ENCODE data around the gene HDAC7. TPM values are rescaled to one million over a fixed set of nuclear protein-coding genes. Genes with fewer than 3 reads are reported as not detected.

HDAC7 gene
- total RNA-seq, 6 experiments from 2014 or later = 104 to 120 (median 108) TPM

DNA sequence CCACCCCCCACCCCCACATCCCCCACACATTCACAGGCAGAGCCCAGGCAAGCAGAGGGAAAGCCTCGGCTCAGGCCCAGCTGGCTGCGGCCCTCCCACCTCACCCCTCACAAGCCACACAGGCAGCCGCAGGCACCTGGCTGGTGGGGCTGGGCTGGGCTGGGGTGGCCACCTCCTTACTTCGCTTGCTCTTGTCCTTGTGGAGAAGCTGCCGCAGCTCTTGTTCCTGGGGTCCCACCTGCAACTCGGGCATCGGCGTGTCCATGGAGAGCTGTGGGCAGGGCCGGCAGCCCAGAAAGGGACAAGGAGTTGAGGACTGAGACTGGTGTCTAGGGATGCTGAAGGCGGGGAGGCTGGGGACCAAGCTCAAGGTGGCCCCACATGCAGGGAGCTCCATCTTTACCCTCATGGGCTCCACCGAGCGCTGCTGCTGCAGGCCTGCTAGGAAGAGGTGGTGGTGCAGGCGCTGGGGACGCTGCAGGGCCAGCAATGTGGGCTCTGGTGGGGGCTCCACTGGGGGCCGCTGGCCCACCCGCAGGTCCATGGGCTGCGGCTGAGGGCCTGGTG is 21.2 kb downstream of the HDAC7 start:
- no peak for DNase-seq
- H3K4me3 Mint-ChIP-seq = no peak overlapping the region
- H3K36me3 Mint-ChIP-seq (ENCODE audit: low read depth) = 0 out of 2 replicates have a peak, but pooled peaks cover 11% of the 10 kb centered on the region

DNA sequence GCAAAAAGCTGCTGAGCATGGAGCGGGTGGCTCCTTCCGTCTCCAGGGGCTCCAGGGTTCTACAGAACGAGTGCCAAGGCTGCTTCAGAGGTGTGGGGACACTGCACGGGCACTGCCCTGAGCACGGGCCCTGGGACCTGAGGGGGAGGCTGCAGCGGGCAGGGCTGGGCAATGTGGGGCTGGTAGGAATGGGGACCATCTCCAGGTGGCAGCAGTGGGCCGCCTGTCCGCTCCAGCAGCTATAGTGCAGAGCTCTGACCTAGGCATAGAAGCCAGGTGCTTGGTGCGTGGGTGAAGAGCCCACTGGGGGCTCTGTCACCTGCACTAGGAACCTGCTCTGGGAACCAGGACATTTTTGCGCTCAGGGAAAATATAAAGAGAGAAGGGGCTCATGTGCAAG is 22.3 kb downstream of the HDAC7 start:
- Mint-ChIP-seq H3K4me1 (ENCODE audit: low read depth) (peaks cover 31% of the 10 kb centered on the region), H3K9me3 (no peaks in the 10 kb centered on the region), H3K27ac (no peak overlapping the region), H3K4me3 (no peak overlapping the region), H3K27me3 (ENCODE audit: insufficient read depth) (peaks cover 5% of the 10 kb centered on the region), H3K36me3 (ENCODE audit: low read depth) (peaks cover 15% of the 10 kb centered on the region)
- DNase-seq = no peak
- TF ChIP-seq, protein P1, sequence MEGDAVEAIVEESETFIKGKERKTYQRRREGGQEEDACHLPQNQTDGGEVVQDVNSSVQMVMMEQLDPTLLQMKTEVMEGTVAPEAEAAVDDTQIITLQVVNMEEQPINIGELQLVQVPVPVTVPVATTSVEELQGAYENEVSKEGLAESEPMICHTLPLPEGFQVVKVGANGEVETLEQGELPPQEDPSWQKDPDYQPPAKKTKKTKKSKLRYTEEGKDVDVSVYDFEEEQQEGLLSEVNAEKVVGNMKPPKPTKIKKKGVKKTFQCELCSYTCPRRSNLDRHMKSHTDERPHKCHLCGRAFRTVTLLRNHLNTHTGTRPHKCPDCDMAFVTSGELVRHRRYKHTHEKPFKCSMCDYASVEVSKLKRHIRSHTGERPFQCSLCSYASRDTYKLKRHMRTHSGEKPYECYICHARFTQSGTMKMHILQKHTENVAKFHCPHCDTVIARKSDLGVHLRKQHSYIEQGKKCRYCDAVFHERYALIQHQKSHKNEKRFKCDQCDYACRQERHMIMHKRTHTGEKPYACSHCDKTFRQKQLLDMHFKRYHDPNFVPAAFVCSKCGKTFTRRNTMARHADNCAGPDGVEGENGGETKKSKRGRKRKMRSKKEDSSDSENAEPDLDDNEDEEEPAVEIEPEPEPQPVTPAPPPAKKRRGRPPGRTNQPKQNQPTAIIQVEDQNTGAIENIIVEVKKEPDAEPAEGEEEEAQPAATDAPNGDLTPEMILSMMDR (IDR thresholded peaks at IDR 0.05) = peak; percentile 42; the same call in 1 of the 2 replicates

More for the DNA sequence above, 21.2 kb downstream of the HDAC7 start:
- H3K4me1 Mint-ChIP-seq (ENCODE audit: low read depth) = peaks cover 41% of the 10 kb centered on the region
- H3K27ac Mint-ChIP-seq = no peak overlapping the region
- H3K27me3 Mint-ChIP-seq (ENCODE audit: insufficient read depth) = peaks cover 7% of the 10 kb centered on the region
- TF ChIP-seq, protein P1 (IDR thresholded peaks at IDR 0.05) = no peak
- H3K9me3 Mint-ChIP-seq = no peaks in the 10 kb centered on the region

DNA sequence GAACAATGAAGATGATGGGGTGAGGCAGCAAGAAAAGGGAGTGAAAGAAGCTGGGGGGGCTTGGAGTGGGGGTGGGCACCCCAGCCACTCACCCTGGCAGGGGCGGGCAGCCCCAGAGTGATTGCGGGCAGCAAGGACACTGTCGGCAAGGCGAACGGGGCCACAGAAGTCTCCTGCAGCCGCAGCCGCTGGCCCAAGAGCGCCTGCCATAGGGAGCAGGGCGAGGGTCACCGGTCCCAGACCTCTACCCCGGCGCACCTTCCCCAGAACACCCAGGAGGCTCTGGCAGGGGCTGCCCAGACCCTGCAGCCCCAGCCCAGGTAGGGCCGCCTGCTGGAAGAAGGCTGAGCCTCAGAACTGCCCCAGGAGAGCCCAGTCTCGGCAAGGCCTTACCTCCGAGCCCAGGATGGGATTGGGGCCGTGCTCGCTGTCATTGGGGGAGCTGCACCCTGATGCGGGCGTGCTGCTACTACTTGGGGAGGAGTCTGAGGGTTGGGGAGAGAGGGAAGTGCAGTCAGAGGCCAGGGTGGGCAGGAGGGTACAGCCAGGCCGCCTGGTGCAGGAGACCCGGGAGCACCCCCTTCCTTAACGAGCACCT is 23.8 kb downstream of the HDAC7 start:
- TF ChIP-seq, protein P1 (IDR thresholded peaks at IDR 0.05) = no peak
- H3K27me3 Mint-ChIP-seq (ENCODE audit: insufficient read depth) = peaks cover 4% of the 10 kb centered on the region
- H3K9me3 Mint-ChIP-seq = no peaks in the 10 kb centered on the region
- H3K36me3 Mint-ChIP-seq (ENCODE audit: low read depth) = peaks cover 17% of the 10 kb centered on the region
- H3K27ac Mint-ChIP-seq = no peak overlapping the region
- DNase-seq = no peak
- peaks cover 16% of the 10 kb centered on the region; the same call in 1 of the 2 replicates for H3K4me1 Mint-ChIP-seq (ENCODE audit: low read depth)
- no peak overlapping the region for H3K4me3 Mint-ChIP-seq

- Mint-ChIP-seq H3K4me1 (ENCODE audit: low read depth) (peaks cover 12% of the 10 kb centered on the region; the same call in 1 of the 2 replicates), H3K27ac (no peak overlapping the region), H3K27me3 (ENCODE audit: insufficient read depth) (peaks cover 3% of the 10 kb centered on the region; the same call in 1 of the 2 replicates), H3K4me3 (no peak overlapping the region), H3K36me3 (ENCODE audit: low read depth) (peaks cover 17% of the 10 kb centered on the region), H3K9me3 (no peaks in the 10 kb centered on the region)
- TF ChIP-seq, protein P1 (IDR thresholded peaks at IDR 0.05) = no peak
- DNase-seq = no peak
Observed at GRCh38 chr12:47795121-47795813, 24.4 kb downstream of the HDAC7 start.

DNA sequence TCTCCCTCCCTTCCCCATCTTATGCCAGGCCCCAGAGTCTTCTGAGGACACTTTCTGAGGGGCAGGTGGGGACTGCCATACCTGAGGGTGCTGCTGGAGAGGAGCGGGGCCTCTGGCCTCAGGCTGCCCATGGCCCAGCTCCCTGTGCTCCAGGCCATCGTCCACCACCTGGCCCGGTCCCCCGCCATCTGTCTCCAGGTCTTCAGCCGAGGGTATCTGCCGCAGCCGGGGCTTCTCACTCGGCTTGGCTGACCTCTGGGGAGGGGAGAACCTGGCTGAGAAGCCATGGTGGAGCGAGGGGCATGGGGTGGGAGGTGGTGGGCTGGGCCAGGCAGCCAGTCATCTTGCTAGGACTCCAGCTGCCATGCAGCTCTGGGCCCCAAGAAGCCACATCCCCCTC is 25.0 kb downstream of the HDAC7 start:
- DNase-seq = no peak
- H3K36me3 Mint-ChIP-seq (ENCODE audit: low read depth) = peaks cover 17% of the 10 kb centered on the region
- H3K27ac Mint-ChIP-seq = no peak overlapping the region
- peaks cover 3% of the 10 kb centered on the region; the same call in 1 of the 2 replicates for H3K27me3 Mint-ChIP-seq (ENCODE audit: insufficient read depth)
- peaks cover 6% of the 10 kb centered on the region; the same call in 1 of the 2 replicates for H3K4me1 Mint-ChIP-seq (ENCODE audit: low read depth)
- TF ChIP-seq, protein P1 (IDR thresholded peaks at IDR 0.05) = no peak
- no peak overlapping the region for H3K4me3 Mint-ChIP-seq
- no peaks in the 10 kb centered on the region for H3K9me3 Mint-ChIP-seq

Measured in HFFc6 (cell line).